PC-3 (cell line): ENCODE data around the gene EDEM1. TPM values are rescaled to one million over a fixed set of nuclear protein-coding genes. Genes with fewer than 3 reads are reported as not detected.

ENCODE experiments used
- ATAC-seq: fragments of 200-7000 bp; cut with Tn5 transposase; 2 replicates; pipeline ENCODE4 v1.9.1; 2020; ENCODE audit warnings: mild to moderate bottlenecking, moderate library complexity
- BruUV-seq: library from RNA; stranded (reverse); fragments of 400-500 nt; replicated peaks from 2 replicates; lab custom pipeline; 2021; lab: Mats Ljungman, UMichigan
- CTCF ChIA-PET: fragments of 300-600 bp; sonication (Branson Sonifier 250); formaldehyde crosslinking; loops from one replicate; lab custom pipeline; 2022; ENCODE audit warnings: antibody characterized with exemption; lab: Charles Lee
- POLR2A ChIA-PET: fragments of 300-600 bp; sonication (Branson Sonifier 250); formaldehyde crosslinking; loops from one replicate; lab custom pipeline; 2022; ENCODE audit warnings: antibody characterized with exemption; ENCODE audit not compliant: unreplicated experiment; lab: Charles Lee
- DNase-seq: peaks from one replicate; pipeline ENCODE4 v3.0.0-alpha.2; 2015
- H2AFZ ChIP-seq: fragments of 300-600 bp; sonication (generic); 2 replicates; pipeline ENCODE4 v1.6.0; 2016; ENCODE audit warnings: antibody characterized with exemption, low read length
- H3F3A ChIP-seq: fragments of 300-600 bp; sonication (generic); one replicate; pipeline ENCODE4 v1.6.0; 2017; ENCODE audit warnings: antibody characterized with exemption, low read length, control low read depth, mild to moderate bottlenecking; ENCODE audit not compliant: unreplicated experiment
- H3K27ac ChIP-seq: fragments of 300-600 bp; sonication (generic); 2 replicates; pipeline ENCODE4 v1.5.1; 2016; ENCODE audit warnings: mild to moderate bottlenecking, low read length
- H3K27me3 ChIP-seq: fragments of 300-600 bp; sonication (generic); 2 replicates; pipeline ENCODE4 v1.6.1; 2016; ENCODE audit warnings: low read length, mixed read lengths
- H3K36me3 ChIP-seq: fragments of 300-600 bp; sonication (generic); 2 replicates; pipeline ENCODE4 v1.6.1; 2016; ENCODE audit warnings: low read depth, mixed run types, low read length, mixed read lengths
- H3K4me1 ChIP-seq: fragments of 300-600 bp; sonication (generic); 2 replicates; pipeline ENCODE4 v1.5.1; 2016; ENCODE audit warnings: low read length; ENCODE audit not compliant: insufficient read depth
- H3K4me2 ChIP-seq: fragments of 300-600 bp; sonication (generic); 2 replicates; pipeline ENCODE4 v1.6.0; 2016; ENCODE audit warnings: low read length
- H3K4me3 ChIP-seq: fragments of 300-600 bp; sonication (generic); 2 replicates; pipeline ENCODE4 v1.5.1; 2016; ENCODE audit warnings: mild to moderate bottlenecking, low read length, mixed read lengths
- H3K79me2 ChIP-seq: fragments of 300-600 bp; sonication (generic); 2 replicates; pipeline ENCODE4 v1.6.1; 2017; ENCODE audit warnings: low read length, mixed read lengths
- H3K9ac ChIP-seq: fragments of 300-600 bp; sonication (generic); 2 replicates; pipeline ENCODE4 v1.6.0; 2016; ENCODE audit warnings: mild to moderate bottlenecking, low read length
- H3K9me2 ChIP-seq: fragments of 300-600 bp; sonication (generic); replicated peaks from 2 replicates; pipeline ENCODE4 v1.6.1; 2016; ENCODE audit warnings: mixed run types, low read length, mixed read lengths
- H3K9me3 ChIP-seq: fragments of 300-600 bp; sonication (generic); 2 replicates; pipeline ENCODE4 v1.6.1; 2016; ENCODE audit warnings: low read length, mixed read lengths
- H4K20me1 ChIP-seq: fragments of 300-600 bp; sonication (generic); 2 replicates; pipeline ENCODE4 v1.6.1; 2016; ENCODE audit warnings: low read length, mixed read lengths
- EZH2 ChIP-seq: fragments of 300-600 bp; sonication (generic); IDR thresholded peaks from one replicate; pipeline ENCODE4 v1.6.1; 2017; ENCODE audit warnings: antibody characterized with exemption, mild to moderate bottlenecking, low read length; ENCODE audit not compliant: unreplicated experiment
- EZH2phosphoT487 ChIP-seq: fragments of 300-600 bp; sonication (generic); IDR thresholded peaks from 2 replicates; pipeline ENCODE4 v1.6.1; 2018; ENCODE audit warnings: mild to moderate bottlenecking, antibody characterized with exemption, low read length, borderline replicate concordance
- intact Hi-C: fragments of 100-400 bp; cut with micrococcal nuclease; formaldehyde crosslinking; loops from 2 replicates; pipeline ENCODE4 v1.9.0; 2023
- total RNA-seq: library from RNA; depleted of rRNA; stranded (reverse); fragments of >200 nt; gene quantifications from 2 replicates; pipeline ENCODE4 v1.2.3, GENCODE V29; 2014
- TF ChIP-seq, protein P1 (sequence below): fragments of 300-600 bp; sonication (generic); conservative IDR thresholded peaks from 2 replicates; pipeline ENCODE4 v1.5.1; 2017; ENCODE audit warnings: antibody characterized with exemption, low read depth, mild to moderate bottlenecking, low read length

EDEM1 gene
- total RNA-seq, 1 experiment from 2014 or later = 39.4 TPM

DNA sequence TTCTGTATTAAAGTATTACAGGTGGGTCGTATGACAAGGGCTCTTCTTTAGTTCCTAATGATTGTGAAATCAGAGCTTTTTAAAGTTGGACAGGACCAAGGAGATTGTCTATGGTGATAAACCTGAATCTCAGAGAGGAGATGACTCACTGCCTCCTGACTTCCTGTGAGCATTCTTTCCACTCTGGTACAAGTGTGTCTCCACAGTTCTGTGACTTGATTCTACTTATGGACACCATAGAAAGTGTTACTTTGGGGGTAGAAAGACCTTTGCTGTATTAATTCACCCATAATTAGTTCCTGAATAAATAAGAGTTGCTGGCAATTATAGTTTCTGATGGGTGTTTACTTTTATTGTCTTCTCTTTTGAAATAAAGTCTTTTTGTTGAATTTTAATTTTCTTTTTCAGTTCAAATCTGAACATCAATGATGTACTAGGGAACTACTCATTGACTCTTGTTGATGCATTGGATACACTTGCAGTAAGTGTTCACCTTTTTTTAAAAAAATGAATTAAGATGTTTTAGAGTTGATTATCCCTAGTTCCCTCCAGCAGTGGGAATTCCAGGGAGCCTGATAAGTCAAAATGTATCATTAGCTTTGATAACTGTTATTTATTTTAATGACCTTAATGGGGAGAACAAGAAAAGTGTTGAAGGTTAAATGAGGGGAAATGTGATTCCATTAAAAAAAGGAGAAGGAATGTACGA is 7.4 kb downstream of the EDEM1 start:
- ChIA-PET POLR2A (interaction anchor here (0.7 kb wide), 1 partner anchor 8 kb away, joined by 3 read pairs; no protein-coding TSS in a partner anchor), CTCF (interaction anchor here (1.4 kb wide), 1 partner anchor 72 kb away, joined by 3 read pairs; no protein-coding TSS in a partner anchor)
- BruUV-seq = TSS peak; percentile 4
- Histone ChIP-seq H3K79me2 (peaks cover 84% of the 10 kb centered on the region), H3K4me1 (peaks cover 68% of the 10 kb centered on the region), H3K36me3 (peaks cover 10% of the 10 kb centered on the region; the same call in 1 of the 2 replicates), H3K4me3 (0 out of 2 replicates have a peak overlapping the region, but pooled peaks have one; percentile 19), H4K20me1 (peaks cover 15% of the 10 kb centered on the region), H3K4me2 (peak overlapping the region; percentile 59), H3K9me2 (no peaks in the 10 kb centered on the region), H2AFZ (no peak overlapping the region), H3K27me3 (no peaks in the 10 kb centered on the region), H3K9me3 (no peaks in the 10 kb centered on the region), H3K9ac (no peak overlapping the region), H3K27ac (peak overlapping the region; percentile 76), H3F3A (peaks cover 6% of the 10 kb centered on the region)
- no peak for TF ChIP-seq EZH2phosphoT487
- no peak for TF ChIP-seq EZH2
- TF ChIP-seq, protein P1, sequence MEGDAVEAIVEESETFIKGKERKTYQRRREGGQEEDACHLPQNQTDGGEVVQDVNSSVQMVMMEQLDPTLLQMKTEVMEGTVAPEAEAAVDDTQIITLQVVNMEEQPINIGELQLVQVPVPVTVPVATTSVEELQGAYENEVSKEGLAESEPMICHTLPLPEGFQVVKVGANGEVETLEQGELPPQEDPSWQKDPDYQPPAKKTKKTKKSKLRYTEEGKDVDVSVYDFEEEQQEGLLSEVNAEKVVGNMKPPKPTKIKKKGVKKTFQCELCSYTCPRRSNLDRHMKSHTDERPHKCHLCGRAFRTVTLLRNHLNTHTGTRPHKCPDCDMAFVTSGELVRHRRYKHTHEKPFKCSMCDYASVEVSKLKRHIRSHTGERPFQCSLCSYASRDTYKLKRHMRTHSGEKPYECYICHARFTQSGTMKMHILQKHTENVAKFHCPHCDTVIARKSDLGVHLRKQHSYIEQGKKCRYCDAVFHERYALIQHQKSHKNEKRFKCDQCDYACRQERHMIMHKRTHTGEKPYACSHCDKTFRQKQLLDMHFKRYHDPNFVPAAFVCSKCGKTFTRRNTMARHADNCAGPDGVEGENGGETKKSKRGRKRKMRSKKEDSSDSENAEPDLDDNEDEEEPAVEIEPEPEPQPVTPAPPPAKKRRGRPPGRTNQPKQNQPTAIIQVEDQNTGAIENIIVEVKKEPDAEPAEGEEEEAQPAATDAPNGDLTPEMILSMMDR = no peak
- peak; percentile 95 for DNase-seq
- ATAC-seq = peak; percentile 84
- intact Hi-C loops = loop anchor here (2.0 kb wide), 2 partner anchors 72 to 498 kb away; partner anchors contain the start of gene ARL8B

DNA sequence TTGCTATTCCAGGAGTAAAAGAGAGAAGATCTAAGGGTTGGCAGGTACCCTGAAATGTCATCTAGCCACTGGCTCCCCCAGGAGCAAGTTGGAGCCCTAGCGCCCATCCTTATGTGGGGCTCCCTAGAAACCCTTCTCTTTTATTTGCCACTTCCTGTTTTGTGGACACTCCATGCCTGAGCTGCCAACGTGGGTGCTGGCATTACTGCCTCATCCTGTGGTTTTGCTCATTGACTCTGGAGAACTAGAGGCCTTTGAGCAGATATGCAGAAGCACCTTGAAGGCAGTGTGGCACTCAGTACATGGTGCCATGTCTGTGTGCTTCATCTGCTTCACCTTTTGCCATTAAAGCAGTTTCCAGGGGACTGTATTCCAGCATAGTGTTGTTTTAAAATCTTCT is 8.1 kb downstream of the EDEM1 start:
- ChIA-PET CTCF (no interaction called here), POLR2A (interaction anchor here (0.7 kb wide), 1 partner anchor 8 kb away, joined by 3 read pairs; no protein-coding TSS in a partner anchor)
- no peak overlapping the region for H2AFZ ChIP-seq
- no TSS peak for BruUV-seq
- H3K36me3 ChIP-seq = peaks cover 10% of the 10 kb centered on the region; the same call in 1 of the 2 replicates
- intact Hi-C loops = loop anchor here (2.0 kb wide), 2 partner anchors 73 to 499 kb away; partner anchors contain the start of gene ARL8B
- H3K9me3 ChIP-seq = no peaks in the 10 kb centered on the region
- TF ChIP-seq EZH2 (no peak), EZH2phosphoT487 (no peak)
- TF ChIP-seq, protein P1 = no peak
- no peaks in the 10 kb centered on the region for H3K27me3 ChIP-seq
- peaks cover 6% of the 10 kb centered on the region for H3F3A ChIP-seq
- peak; percentile 3; the same call in 1 of the 2 replicates for ATAC-seq
- peaks cover 62% of the 10 kb centered on the region for H3K4me1 ChIP-seq
- no peak overlapping the region for H3K9ac ChIP-seq
- DNase-seq = peak; percentile 39
- peaks cover 10% of the 10 kb centered on the region for H4K20me1 ChIP-seq
- no peak overlapping the region for H3K4me3 ChIP-seq
- peaks cover 78% of the 10 kb centered on the region for H3K79me2 ChIP-seq
- peak overlapping the region; percentile 76 for H3K27ac ChIP-seq
- peak overlapping the region; percentile 59 for H3K4me2 ChIP-seq
- H3K9me2 ChIP-seq = no peaks in the 10 kb centered on the region
